Raji (cell line): ENCODE data around the gene LRRC4C.

Experiments
- POLR2A ChIP-seq: IDR thresholded peaks from 2 replicates; pipeline ENCODE4 v1.6.1; 2011; ENCODE audit warnings: low read depth, low read length, control low read depth; ENCODE audit not compliant: insufficient read depth

The LRRC4C gene

DNA sequence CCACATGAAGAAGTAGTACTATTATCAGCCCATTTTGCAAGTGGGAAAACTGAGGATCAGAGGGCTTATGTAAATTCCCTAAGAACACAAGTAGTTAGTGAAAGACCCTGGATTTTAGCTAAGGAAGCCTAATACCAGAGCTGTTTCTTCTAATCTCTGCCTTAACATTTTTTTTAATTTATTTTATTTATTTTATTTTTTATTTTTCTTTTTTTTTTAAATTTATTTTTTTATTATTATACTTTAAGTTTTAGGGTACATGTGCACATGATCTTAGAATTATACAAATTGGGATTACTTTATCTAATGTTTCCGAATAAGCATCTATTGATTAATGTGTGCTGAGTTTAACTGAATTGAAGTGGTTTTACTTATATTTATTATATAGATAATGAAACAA lies 1015.3 kb downstream of the LRRC4C start:
- no peak for TF ChIP-seq POLR2A

GRCh38 chr11:40435344-40435743 lies 1024.1 kb downstream of the LRRC4C start:
- TF ChIP-seq POLR2A, result no peak

DNA sequence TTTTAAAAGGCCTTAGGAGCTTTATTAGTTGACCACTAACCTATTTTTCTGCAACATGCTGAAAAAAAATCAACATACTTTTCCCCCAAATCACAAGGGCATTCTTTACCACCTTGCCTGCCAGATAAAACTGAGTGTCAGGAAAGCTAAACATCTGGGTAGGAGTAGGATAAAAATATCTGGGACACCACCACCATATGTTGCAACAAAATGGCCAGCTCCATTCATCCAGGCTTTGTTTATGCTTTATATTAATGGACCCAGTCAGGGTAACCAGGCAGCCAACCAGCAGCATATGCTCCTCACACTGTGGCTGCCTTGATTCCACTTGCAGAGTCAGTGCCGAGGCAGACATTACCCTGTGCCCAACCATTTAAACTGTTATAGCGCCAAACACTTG lies 1024.5 kb downstream of the LRRC4C start:
- no peak for TF ChIP-seq POLR2A

- no peak for TF ChIP-seq POLR2A
These were observed 1027.1 kb downstream of the LRRC4C start for GRCh38 chr11:40432358-40432757.

- TF ChIP-seq POLR2A, result no peak
These were observed 1034.3 kb downstream of the LRRC4C start for GRCh38 chr11:40425168-40425567.

GRCh38 chr11:40421208-40421981 lies 1038.1 kb downstream of the LRRC4C start:
- no peak for TF ChIP-seq POLR2A

GRCh38 chr11:40417627-40418026 lies 1041.8 kb downstream of the LRRC4C start:
- TF ChIP-seq POLR2A, result no peak

DNA sequence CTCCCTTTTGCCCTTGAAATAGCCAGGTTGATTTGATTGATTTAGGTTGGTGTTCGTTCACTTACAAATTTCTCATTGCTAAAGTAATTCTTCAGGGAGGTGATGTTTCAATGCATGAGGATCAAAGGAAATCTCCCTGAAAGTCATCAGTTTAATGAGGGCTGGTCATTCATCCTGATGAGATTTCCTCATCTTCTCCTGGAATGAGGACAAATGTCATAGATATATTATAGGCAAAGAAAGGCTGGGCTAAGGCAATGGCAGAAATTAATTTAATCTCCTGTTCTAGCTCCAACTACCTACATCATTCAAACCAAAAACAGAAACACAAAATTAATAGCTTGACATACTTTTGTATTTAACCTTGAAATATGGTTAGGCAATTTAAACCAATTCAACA lies 1052.1 kb downstream of the LRRC4C start:
- no peak for TF ChIP-seq POLR2A

DNA sequence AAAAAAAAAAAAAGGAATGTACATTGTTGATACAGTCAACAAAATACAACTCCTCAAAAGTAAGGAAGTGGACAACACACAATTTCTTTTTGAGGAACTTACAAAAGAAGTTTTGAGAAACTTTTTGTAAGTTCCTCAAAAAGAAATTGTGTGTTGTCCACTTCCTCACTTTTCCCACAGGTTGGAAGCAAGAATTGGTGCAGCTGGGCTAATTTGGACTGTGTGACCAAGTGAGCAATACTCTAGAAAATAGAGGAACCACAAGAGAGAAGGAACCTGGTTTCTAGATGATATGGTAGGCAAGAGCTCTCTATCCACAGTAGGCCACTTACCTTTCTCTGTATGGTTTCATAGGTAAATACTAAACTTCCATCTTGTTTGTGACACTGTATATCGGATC lies 1053.8 kb downstream of the LRRC4C start:
- no peak for TF ChIP-seq POLR2A

DNA sequence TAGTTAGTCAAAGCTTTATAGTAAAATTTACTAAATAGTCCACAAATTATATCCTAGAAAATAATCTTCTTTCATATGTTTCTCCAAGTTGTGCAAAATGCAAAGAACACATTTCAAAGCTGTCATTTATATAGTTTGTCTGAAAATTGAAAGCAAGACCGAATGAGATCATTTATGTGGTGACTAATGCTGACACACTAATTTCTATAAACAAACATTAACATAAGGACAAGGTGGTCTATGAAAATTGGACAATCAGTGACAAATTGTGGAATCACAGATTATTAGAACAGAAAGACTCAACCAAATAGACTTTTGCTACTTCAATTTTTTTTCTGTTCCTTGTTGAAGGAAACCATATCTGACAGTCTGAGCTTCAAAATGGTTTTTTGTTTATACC lies 1056.1 kb downstream of the LRRC4C start:
- no peak for TF ChIP-seq POLR2A

DNA sequence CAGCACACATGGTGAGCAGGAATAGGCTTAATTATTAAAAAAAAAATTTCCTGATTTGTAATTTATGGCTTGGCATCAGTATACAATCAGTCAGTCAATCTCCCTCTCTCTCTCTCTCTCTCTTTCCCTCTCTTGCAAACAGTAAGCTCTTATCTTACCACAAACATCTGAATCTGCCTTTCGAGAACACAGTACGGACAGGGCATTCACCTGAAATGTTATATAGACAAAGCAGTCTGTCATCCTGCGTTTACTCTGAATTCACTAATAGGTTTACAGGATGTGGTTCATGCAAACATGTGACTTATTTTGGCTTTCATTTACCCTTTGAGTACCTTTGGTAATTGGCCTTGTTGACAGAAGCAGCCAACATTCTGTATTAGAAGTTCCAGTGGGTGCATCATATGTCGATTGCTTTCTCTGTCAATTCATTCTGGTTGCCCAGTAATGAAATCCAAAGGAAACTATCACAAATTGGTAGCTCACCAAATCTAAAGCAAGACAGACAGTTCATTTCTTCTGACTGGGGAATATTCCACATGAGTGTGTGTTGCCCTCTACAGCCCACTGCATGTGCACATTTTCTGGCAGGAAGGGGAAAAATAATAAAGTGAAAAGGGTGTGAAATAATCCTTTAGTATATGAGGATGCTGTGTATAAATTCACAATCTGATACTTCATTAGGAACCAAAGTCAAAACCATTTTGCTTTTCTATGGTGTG lies 1058.2 kb downstream of the LRRC4C start:
- no peak for TF ChIP-seq POLR2A

DNA sequence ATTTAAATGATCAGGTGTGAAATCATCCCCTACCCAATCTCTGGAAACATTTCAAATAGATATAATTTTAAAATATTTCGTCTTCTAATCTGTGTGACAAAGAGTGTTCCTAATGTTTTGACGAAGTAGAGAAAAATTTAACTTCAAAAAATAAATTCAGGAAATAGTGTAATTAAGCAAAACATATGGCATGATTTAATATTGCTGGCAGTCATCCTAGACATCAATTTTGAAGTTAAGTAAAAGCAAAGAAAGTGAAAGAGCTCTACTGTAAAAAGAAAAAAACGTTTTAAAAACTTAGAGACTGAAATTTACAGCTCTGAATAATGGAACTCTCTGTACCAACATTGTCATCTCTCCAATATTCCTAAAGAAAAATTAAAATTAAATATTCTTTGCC lies 1062.3 kb downstream of the LRRC4C start:
- no peak for TF ChIP-seq POLR2A

DNA sequence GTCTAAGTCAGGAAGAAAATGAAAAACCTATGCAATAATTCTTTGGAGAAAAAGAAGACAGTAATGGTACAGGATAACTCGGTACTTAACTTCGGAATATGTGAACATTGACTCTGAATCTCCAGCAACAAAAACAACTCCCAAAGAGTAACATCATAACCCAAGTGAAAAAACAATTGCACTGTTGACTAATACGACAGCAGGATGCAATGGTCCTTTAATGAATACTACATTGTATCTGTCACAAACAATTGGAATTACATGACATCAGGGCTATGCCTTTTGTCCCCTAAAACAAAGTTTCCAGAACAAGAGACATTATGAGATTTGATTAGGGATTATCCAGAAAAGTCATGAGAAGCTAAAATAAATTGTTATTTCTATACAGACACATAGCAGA lies 1065.9 kb downstream of the LRRC4C start:
- TF ChIP-seq POLR2A, result no peak

GRCh38 chr11:40391679-40392078 lies 1067.8 kb downstream of the LRRC4C start:
- TF ChIP-seq POLR2A, result no peak

DNA sequence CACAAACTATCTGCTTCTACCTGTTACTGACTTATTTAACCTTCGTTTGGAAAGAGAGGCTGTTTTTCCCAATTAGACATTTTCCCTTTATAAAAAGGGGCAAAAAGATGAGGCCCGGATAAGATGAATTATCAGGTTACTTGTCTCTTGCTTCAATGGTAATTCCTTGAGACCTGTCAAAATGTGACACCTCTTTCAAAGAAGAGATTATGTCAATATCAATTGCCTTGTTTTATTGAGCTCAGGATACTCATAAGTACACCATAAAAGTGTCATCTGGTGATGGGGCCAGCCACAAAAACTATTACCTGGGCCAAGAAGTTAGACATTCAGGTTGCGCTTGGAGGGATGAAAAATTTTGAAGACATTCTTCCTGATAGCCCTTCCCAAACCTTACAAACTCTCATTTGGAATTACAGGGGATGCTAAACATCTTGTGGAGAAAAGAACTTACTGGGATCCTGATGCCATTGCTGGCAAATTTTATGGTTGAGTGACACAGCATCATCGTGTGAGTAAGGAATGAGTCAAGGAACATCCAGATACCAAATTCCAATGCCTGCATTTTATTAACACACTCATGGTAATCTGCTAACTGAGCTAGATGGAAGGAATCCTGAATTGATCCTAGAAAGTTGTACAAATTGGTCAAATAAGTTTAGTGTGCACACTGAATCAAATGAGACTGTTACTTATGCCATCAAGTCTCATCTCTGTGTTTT lies 1071.2 kb downstream of the LRRC4C start:
- no peak for TF ChIP-seq POLR2A

DNA sequence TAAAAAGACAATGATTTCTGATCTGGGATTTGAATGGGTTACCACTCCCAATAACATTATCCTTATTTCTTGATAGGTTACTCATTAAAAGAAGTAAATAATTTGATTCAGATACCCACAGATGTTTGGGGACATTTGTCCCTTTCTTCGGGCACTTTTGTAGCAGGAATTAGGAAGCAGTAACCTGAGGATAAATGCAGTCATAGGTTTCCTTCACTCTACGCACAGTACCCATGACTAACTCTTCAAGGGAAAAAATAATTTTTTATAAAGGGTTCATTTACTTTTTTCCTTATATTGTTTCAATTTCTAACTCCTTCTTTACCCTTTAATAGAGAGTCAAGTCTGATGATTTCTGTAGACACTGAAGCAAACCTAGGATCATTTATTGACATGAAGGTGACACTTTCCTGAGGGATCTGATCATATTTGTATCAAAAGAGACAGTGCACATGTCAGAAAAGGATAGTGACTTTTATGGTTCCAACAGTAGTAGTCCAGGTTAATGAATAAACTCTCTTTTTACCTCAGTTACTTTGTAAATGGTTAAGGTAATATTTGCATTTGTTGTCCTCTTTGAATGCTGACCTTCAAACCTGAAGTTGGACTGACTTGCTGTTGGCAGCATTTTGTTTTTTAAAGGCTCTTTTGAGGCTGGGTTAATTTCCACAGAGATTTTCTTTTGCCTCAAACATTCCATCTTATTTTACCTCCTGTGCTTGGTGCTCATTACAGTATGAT lies 1072.0 kb downstream of the LRRC4C start:
- no peak for TF ChIP-seq POLR2A

- TF ChIP-seq POLR2A, result no peak
These were observed 1074.5 kb downstream of the LRRC4C start for GRCh38 chr11:40384991-40385390.
